Measurements from ENCODE around the gene CHST12.

DNA sequence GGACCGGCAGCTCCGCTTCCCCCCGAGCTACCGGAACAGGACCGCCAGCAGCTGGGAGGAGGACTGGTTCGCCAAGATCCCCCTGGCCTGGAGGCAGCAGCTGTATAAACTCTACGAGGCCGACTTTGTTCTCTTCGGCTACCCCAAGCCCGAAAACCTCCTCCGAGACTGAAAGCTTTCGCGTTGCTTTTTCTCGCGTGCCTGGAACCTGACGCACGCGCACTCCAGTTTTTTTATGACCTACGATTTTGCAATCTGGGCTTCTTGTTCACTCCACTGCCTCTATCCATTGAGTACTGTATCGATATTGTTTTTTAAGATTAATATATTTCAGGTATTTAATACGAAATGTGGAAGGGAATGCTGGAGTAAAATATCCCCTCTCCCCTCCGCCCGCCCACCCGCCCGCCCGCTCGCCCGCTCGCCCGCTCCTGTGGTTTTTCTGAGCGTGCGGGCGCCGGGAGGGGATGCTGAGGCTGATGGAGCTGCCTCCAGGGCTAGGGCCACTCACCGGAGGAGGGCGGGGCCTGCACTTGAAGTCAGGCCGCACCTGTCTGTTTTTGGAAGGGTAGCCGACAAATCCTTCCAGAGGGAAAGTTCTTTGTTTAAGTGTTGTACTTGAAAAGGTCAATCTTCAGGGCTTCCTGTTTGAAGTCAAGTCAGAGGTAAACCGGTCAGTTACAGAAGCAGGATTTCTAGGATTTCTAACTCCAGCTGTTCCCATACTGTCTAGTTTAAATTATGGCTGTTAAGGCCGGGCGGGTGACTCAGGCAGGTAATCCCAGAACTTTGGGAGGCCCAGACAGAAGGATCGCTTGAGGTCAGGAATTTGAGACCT, 30.5 kb downstream of the CHST12 start:
- no peak for TF ChIP-seq MYC (IDR thresholded peaks at IDR 0.05; ENCODE audit: borderline replicate concordance, low read length)
- TF ChIP-seq, protein P1, sequence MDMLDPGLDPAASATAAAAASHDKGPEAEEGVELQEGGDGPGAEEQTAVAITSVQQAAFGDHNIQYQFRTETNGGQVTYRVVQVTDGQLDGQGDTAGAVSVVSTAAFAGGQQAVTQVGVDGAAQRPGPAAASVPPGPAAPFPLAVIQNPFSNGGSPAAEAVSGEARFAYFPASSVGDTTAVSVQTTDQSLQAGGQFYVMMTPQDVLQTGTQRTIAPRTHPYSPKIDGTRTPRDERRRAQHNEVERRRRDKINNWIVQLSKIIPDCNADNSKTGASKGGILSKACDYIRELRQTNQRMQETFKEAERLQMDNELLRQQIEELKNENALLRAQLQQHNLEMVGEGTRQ (IDR thresholded peaks at IDR 0.05) = no peak
- no peak for TF ChIP-seq GATA3 (IDR thresholded peaks at IDR 0.05; ENCODE audit: borderline replicate concordance)
- TF ChIP-seq SMC3 (IDR thresholded peaks at IDR 0.05) = no peak
- TF ChIP-seq, protein P2, sequence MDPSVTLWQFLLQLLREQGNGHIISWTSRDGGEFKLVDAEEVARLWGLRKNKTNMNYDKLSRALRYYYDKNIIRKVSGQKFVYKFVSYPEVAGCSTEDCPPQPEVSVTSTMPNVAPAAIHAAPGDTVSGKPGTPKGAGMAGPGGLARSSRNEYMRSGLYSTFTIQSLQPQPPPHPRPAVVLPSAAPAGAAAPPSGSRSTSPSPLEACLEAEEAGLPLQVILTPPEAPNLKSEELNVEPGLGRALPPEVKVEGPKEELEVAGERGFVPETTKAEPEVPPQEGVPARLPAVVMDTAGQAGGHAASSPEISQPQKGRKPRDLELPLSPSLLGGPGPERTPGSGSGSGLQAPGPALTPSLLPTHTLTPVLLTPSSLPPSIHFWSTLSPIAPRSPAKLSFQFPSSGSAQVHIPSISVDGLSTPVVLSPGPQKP (IDR thresholded peaks at IDR 0.05; ENCODE audit: low read depth, low read length) = no peak

Measured in A549 (cell line).